HG03280 (cell line): ENCODE results near the gene HUNK.
"Not testable (repeated sequence)": the region's sequence is repeated elsewhere in the genome, so short reads cannot be mapped to it uniquely, and the experiment has no call there.

Source experiments
- ATAC-seq: cut with Tn5 transposase; IDR thresholded peaks from one replicate; pipeline ENCODE4 v1.9.1; 2021; ENCODE audit warnings: mild to moderate bottlenecking, moderate library complexity; ENCODE audit not compliant: unreplicated experiment

Gene HUNK

DNA sequence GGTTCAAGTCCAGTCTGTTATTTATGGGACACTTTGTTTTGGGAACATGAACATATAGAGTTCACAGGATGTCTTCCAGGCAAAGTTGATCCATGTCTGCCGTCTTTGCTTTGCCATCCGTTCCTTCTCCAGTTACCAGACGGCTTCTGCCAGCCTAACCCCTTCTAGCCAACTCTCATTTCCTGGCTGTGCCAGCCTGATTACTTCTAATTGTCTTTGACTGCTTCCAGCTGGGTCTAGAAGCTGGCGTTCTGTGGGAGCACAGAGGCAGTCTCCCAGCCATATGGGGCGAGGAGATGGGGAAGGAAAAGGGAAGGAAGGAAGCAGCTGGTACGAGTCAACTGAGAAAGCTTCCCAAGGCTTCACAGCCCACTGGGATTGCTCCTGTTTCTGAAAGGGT lies 3.1 kb upstream of the HUNK start:
- ATAC-seq: no peak

GRCh38 chr21:31870472-31871193 lies 2.2 kb upstream of the HUNK start:
- no peak for ATAC-seq

GRCh38 chr21:31871371-31871770 lies 1.4 kb upstream of the HUNK start:
- not testable (repeated sequence) for ATAC-seq

GRCh38 chr21:31872072-31872451 lies 758 bp upstream of the HUNK start:
- ATAC-seq: no peak

DNA sequence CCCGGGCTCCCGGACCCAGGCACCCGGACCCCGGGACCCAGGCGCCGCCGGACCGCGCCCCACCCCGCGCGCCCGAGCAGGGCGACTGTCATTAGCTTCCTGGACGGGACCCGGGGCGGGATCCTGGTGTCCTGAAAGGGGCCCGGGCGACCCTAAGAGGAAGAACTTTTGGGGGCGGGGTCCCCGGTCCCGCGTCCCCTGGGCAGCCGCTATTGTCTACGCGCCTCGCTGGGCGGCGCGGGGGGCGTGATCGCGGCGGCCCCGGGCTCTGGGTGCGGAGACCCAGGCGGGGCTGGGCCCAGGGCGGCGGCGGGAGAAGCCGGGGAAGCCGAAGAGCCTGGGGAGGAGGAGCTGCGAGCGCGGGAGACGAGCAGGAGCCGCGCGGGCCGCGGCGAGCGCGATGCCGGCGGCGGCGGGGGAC lies 465 bp downstream of the HUNK start:
- no peak for ATAC-seq

- ATAC-seq: no peak
Observed at GRCh38 chr21:31873696-31874599, 1.1 kb downstream of the HUNK start.

DNA sequence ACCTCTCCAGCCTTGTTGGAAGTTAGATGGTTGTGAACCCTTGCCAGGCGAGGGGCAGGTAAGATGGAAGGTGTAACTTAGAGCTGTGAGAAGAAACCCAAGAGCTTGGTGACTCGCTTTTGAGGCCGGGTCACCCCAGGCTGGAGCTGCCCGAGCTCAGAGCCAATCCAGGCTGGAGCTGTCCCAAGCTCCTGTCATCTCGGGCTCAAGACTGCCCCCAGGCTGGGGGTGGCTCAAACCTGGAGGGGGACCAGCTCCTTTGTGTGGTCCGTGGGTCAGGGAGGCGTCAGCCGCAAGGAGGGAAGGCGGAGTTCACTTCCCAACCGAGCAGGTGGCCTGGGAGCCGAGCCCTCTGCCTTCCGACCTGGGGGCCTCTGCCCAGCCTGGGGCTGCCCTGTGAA lies 2.0 kb downstream of the HUNK start:
- no peak for ATAC-seq

- ATAC-seq: no peak
Observed at GRCh38 chr21:31875496-31876015, 2.7 kb downstream of the HUNK start.

DNA sequence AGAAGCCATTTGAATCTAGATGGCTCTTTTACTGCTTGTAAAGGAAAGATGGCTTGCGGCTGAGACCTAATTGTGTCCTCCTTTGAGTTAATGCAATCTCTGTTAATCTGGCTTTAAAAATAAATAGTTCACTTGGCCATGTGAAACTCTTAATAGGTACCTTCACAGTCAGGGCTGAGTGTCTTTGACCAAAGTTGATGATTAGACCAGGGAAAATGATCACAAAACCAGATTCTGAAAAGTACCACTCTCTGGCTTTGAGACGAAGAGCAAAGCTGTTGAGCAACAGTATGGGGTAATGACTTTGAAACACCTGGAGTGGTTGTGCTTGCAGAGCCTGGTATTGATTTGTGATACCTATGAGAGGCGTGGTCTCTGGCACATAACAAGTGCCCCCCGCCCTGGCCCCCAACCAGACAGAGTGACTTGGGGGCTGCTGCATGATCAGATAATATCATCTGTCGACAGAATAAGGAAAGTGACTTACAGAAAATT lies 4.7 kb downstream of the HUNK start:
- ATAC-seq: no peak

GRCh38 chr21:31878831-31879230 lies 6.0 kb downstream of the HUNK start:
- no peak for ATAC-seq

GRCh38 chr21:31879241-31879650 lies 6.4 kb downstream of the HUNK start:
- ATAC-seq: no peak

DNA sequence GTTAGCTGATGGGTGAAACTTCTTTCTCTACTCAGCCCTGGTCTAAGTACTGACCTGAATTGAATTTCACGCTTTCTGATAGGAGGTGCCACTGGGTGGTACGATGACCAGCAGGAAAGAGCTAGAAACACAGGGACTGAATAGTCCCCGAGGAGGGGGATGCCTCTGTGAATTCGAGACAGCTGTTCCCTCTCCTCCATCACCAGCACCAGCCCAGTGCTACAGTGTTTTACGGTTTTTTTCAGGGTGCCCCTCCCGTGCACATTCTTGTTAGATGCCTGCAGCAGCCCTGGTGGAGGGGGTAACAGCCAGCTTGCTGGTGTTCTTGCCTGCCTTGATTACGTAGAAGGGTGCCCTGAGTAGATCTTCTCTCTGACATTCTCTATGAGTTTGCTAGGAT lies 7.1 kb downstream of the HUNK start:
- no peak for ATAC-seq

DNA sequence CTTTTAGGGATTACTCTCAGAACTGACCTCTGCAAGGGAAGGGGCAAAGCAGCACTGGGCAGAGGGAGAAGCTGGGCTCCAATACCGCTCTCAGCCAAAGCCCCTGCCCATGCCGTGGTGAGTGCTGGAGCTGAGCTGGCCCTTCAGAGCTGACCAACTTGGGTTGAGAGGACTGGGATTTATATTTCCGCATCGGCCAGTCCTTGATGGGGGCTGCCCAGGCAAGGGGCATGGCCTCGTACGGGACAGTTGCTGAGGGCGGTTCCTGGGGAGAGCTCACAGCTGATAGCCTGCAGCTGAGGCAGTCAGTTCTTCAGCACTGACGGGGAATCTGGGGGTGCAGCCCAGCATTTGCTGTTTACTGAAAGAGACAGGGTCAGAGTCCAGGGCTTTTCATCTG lies 8.0 kb downstream of the HUNK start:
- ATAC-seq: no peak

GRCh38 chr21:31882711-31883110 lies 9.9 kb downstream of the HUNK start:
- no peak for ATAC-seq

DNA sequence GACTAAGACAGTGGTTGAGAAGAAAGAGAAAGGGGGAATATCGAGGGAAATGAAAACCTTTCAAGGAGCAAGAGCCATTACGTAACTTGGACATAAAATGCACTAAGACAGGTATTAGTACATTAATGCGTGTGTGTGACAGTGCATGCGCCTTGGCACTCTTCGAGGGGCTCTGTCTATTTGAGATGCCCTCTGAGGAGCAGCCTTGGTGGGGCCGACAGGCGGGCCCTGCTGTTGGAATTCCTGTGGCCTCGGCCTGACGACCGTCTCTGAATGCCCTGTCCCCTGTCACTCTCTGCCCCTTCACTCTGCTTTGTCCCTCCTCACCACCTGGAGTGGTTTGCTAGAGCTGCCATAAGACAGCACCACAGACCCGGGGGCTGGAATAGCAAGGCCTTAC lies 12.3 kb downstream of the HUNK start:
- ATAC-seq: no peak

DNA sequence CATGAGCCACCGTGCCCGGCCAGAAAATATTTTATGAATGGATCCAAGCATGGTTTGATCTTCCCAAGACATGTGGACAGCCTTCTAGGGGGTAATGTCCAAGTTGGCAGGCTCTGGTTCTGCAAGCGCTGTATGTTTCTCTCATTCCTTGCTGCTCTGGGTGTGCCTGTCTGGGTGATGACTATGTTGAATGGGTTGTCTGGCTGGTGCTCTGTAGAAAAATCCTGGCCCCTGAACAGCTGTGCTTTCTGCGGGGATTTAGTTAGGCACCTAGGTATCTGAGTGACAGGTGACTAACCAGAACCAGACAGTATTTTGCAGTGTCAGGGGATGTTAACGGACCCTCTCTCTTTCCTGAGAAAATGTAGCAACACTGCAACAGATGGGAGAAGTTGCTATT lies 14.1 kb downstream of the HUNK start:
- ATAC-seq: no peak

DNA sequence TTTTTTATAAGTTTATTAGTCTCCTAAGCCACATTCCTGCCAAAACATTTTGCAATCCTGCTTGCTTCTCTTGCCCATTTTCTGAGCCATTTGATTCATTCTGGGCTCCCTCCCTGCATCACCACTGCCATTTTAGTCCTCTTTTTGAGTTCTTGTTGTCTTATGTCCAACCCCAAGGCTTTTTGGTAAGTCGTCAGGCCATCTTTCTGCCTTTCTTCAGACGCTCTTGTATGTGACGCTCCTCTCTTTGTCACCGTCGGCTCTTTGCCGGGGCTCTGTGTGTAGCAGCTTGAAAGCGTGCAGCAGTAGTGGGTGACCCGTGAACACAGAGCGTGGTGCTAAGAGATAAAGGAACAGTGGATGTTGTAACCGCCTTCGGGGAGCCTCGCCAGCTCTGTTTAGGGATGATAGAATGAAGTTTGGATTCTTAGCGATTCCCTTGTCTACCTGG lies 14.6 kb downstream of the HUNK start:
- ATAC-seq: no peak

- ATAC-seq: no peak
Observed at GRCh38 chr21:31888936-31889371, 16.1 kb downstream of the HUNK start.

- ATAC-seq: no peak
Observed at GRCh38 chr21:31889460-31889859, 16.6 kb downstream of the HUNK start.

- ATAC-seq: no peak
Observed at GRCh38 chr21:31892686-31893085, 19.9 kb downstream of the HUNK start.

- no peak for ATAC-seq
Observed at GRCh38 chr21:31893851-31894415, 21.1 kb downstream of the HUNK start.
